Activated CD8-positive, alpha-beta memory T cell treated with anti-CD3 and anti-CD28 coated beads for 4 hours (primary cell): ENCODE measurements around the gene DNAH1.
"Not testable (repeated sequence)": the region's sequence is repeated elsewhere in the genome, so short reads cannot be mapped to it uniquely, and the experiment has no call there.

ENCODE experiments used
- DNase-seq, 2 donors: peaks; one replicate each; pipeline ENCODE4 v3.0.0-alpha.2; 2020; ENCODE audit warnings: low read depth in 2 of 2

DNAH1 gene

GRCh38 chr3:52331906-52332305 lies 15.8 kb downstream of the DNAH1 start:
- no peak for DNase-seq

- DNase-seq = no peak
These were observed 17.9 kb downstream of the DNAH1 start for GRCh38 chr3:52333869-52334557.

DNA sequence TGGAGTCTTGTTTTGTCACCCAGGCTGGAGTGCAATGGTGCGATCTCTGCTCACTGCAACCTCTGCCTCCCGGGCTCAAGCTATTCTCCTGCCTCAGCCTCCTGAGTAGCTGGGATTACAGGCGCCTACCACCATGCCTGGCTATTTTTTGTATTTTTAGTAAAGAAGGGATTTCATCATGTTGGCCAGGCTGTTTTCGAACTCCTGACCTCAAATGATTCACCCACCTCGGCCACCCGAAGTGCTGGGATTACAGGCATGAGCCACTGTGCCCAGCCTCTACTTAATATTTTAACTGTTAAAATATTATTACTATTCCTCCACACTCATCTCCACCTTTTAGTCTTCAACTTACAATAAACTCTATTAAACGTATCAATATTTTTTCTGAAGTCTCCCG lies 22.0 kb downstream of the DNAH1 start:
- DNase-seq = not testable (repeated sequence)

DNA sequence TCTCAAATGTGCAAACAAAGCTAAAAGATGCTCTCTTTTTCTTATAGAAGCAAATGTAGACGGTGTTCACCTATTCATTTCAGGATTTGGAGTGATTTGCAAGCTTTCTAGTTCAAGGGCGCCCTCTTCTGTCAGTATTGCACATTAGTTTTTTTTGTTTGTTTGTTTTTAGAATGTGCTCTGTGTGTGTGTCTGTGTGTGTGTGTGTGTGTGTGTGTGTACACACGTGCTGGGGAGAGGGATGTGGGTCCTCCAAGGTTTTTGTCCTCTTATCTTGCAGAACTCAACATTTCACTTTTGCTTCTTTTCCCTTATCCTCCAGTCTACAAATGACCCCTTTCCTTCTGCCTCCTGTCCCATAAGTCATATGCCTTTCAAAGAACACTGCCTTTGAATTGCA lies 23.5 kb downstream of the DNAH1 start:
- DNase-seq = no peak

DNA sequence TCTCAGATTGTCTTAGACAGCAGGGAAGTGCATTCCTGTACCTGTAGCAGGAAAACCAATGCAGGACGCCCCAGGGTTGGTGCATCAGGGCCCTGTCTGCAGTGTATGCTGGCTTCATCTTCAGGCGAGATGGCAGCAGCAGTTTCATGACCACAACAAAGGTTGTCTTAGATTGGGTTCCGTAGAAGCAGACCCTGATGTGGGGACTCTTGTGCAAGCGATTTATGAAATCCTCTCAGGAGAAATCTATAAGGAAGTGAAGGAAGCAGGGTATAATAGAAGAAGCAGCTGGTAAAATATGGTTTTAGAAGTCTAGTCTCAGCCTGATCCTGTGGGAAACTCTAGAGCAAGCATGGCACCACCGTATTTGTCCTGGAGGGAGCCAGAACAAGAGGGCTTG lies 25.0 kb downstream of the DNAH1 start:
- DNase-seq = no peak

- DNase-seq = no peak
These were observed 28.0 kb downstream of the DNAH1 start for GRCh38 chr3:52343946-52344600.

DNA sequence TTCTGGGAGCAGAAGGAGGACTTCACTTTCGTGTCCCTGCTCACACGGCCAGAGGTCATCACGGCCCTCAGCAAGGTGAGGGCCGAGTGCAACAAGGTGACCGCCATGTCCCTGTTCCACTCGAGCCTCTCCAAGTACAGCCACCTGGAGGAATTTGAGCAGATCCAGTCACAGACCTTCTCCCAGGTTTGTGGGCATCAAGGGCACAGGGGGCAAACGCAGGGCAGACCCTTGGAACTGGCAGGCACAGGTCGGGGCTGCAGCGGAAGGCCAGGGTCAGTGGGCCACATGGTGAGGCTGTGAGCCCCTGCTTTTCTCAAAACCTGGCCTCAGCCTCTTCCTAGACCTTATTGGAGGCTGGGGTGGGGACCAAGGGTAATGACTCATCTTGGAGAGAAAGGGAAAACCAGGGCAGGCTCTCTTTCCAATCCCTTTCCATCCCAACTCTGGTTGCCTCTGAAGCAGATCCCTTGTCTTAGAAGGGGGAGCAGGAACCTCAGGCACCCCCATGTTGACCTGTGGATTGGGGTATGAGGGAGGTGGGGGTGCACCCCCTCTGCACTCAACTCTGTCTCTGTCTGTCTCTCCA lies 29.5 kb downstream of the DNAH1 start:
- no peak for DNase-seq

DNA sequence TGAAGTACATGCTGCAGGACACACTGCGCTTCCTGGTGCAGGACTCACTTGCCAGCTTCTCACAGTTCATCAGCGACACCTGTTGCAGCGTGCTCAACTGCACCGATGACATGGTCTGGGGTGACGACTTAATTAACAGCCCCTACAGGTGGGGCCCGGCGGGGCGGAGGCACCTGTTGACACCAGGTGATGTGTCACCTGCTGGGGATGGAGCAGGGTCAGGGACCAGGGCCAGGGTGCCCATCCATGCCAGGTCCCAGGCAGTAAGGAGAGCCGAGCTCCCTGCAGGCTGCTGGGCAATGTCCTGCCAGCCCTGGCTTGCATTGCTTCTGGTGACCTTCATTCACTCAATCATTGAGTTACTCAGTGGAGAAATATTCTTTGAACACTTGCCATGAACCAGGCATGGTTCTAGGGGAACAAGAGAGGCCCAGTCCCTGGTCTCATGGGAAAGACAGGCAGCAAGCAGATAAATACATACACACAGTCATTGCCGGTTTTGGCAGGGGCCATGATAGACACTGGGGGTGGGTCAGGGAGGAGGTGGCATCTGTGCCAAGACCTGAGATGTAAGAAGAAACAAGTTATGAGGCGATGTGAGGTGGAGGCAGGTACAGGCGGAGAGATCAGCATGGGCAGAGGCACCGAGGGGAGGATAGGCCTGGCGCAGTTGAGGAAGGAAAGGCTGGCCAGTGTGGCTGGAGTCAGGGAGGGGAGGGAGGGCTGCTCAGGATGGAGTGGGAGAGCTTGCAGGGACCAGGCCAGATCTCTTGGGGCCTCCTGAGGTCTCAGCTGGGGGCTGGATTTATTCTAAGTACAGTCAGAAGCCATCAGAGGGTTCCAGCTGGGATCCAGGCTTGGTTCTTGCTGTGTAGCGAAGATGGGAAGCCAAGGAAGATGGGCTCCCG lies 30.8 kb downstream of the DNAH1 start:
- no peak for DNase-seq

GRCh38 chr3:52347716-52348635 lies 31.9 kb downstream of the DNAH1 start:
- DNase-seq = no peak

GRCh38 chr3:52349131-52349530 lies 33.0 kb downstream of the DNAH1 start:
- DNase-seq = no peak

GRCh38 chr3:52349611-52350395 lies 33.7 kb downstream of the DNAH1 start:
- DNase-seq = no peak

GRCh38 chr3:52350416-52350815 lies 34.3 kb downstream of the DNAH1 start:
- no peak for DNase-seq

GRCh38 chr3:52350981-52351761 lies 35.1 kb downstream of the DNAH1 start:
- DNase-seq = no peak

- no peak for DNase-seq
These were observed 35.7 kb downstream of the DNAH1 start for GRCh38 chr3:52351762-52352368.

GRCh38 chr3:52352566-52352965 lies 36.4 kb downstream of the DNAH1 start:
- DNase-seq = no peak

GRCh38 chr3:52353291-52353855 lies 37.3 kb downstream of the DNAH1 start:
- no peak for DNase-seq

- no peak for DNase-seq
These were observed 38.6 kb downstream of the DNAH1 start for GRCh38 chr3:52354676-52355075.

DNA sequence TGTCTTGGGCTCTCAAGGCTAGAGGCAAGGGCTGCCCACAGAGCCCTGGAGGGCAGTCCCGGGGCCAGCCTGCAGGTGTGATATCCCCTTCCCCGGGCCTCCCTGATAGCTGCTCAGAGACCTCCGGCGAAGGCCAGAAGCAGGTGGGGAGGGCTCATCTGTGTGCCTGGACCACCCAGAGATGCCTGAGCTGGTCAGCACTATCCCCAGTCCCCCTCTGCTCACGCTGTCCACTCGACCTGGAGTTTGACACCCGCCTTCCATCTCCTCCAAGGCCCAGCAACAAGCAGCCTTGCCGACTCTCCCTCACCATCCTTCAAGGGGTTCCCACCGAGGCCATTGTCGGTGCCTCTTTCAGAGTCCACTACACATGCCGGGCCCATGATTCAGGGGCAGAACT lies 39.4 kb downstream of the DNAH1 start:
- no peak for DNase-seq

DNA sequence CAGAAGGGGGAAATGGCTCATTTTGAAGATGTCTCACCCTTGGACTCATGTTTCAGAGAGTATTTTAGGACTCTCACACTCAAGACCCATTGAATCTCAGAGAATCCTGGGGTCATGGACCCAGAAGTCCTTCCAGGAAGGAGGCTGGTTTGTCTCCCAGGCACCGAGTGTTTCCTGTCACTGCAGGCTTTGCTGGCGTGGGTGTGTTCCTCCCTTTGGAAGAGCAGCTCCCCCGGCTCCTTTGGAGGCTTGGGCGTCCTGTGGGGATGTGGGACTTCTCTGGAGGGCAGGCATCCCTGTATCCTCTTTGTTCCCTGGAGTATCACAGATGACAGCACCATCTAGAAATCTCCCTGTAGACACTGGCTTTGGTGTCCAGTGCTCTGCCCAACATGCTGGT lies 40.0 kb downstream of the DNAH1 start:
- DNase-seq = no peak
